Fibroblast of mammary gland (primary cell): Measurements from ENCODE around the gene HCFC1.

Experiments
- DNase-seq: peaks from one replicate; pipeline ENCODE4 v3.0.0-alpha.2; 2010; ENCODE audit warnings: low read depth
- H3K4me3 ChIP-seq: 2 replicates; pipeline ENCODE4 v1.5.1; 2011; ENCODE audit warnings: low read depth, mild to moderate bottlenecking, low read length, moderate library complexity; ENCODE audit not compliant: control insufficient read depth
- CTCF ChIP-seq: conservative IDR thresholded peaks from 2 replicates; pipeline ENCODE4 v1.5.1; 2011; ENCODE audit warnings: low read depth, low read length, inconsistent platforms; ENCODE audit not compliant: control insufficient read depth, insufficient read depth

Gene HCFC1

GRCh38 chrX:153909024-153909979, 62.3 kb downstream of the HCFC1 start:
- no peak for TF ChIP-seq CTCF
- no peak overlapping the region for H3K4me3 ChIP-seq
- no peak for DNase-seq

- DNase-seq, result no peak
- H3K4me3 ChIP-seq, result no peak overlapping the region
- TF ChIP-seq CTCF, result no peak
Observed at GRCh38 chrX:153908219-153908860, 63.3 kb downstream of the HCFC1 start.

- TF ChIP-seq CTCF, result no peak
- H3K4me3 ChIP-seq, result no peak overlapping the region
- no peak for DNase-seq
Observed at GRCh38 chrX:153907456-153907855, 64.2 kb downstream of the HCFC1 start.

- TF ChIP-seq CTCF, result no peak
Observed at GRCh38 chrX:153906126-153906917, 65.3 kb downstream of the HCFC1 start.

GRCh38 chrX:153905481-153906095, 66.0 kb downstream of the HCFC1 start:
- no peak overlapping the region for H3K4me3 ChIP-seq
- no peak for TF ChIP-seq CTCF
- no peak for DNase-seq

More at GRCh38 chrX:153906126-153906917, 65.3 kb downstream of the HCFC1 start:
- no peak overlapping the region for H3K4me3 ChIP-seq
- no peak for DNase-seq

- no peak within 1 kb of the TSS for H3K4me3 ChIP-seq
- TF ChIP-seq CTCF, result no peak
- no peak for DNase-seq
Observed at GRCh38 chrX:153903991-153904957, 67.3 kb downstream of the HCFC1 start, which contains the start of gene AVPR2. Gene AVPR2, plus strand, starts transcription at chrX:153904673. Its CDS starts 473 bp downstream, at chrX:153905146.
